GM18526 (cell line): Measurements from ENCODE around the gene ZNF581.

Source experiments
- POLR2A ChIP-seq: IDR thresholded peaks from 3 replicates; pipeline ENCODE4 v1.6.1; 2011; ENCODE audit not compliant: insufficient read length; ENCODE audit errors: extremely low read depth

ZNF581 gene

DNA sequence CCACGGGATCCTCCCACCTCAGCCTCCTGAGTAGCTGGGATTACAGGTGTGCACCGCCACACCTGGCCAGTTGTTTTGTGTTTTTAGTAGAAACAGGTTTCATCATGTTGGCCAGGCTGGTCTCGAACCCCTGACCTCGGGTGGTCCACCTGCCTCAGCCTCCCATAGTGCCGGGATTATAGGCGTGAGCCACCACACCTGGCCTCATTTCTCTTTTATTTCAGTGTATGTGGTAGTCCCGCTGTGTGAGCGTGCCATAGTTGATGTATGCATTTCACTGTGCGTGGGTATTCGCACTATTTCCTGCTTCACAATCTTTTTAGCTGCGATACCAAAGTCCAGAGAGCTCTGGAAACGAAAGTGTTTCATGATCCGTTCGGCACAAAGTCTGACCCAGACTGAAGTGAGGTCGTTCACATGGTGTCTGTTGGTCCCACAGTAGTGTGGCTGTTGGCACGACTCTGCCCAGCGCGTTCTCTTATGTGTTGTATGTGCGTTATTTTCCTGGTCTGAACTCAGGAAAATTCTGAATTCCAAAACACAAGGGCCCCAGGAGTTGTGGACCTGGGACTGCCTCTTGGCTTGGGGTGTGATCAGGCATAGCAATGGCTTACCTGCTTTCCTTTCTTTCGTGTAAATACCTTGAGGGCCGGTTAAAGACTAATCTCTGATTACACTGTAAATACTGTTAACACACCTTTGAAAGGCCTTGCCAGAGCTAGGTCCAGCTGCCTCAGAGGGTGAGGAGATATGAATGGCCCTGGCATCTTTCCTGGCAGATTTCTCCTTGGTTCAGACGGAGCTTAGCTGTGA, 40.2 kb downstream of the ZNF581 start:
- TF ChIP-seq POLR2A: no peak

DNA sequence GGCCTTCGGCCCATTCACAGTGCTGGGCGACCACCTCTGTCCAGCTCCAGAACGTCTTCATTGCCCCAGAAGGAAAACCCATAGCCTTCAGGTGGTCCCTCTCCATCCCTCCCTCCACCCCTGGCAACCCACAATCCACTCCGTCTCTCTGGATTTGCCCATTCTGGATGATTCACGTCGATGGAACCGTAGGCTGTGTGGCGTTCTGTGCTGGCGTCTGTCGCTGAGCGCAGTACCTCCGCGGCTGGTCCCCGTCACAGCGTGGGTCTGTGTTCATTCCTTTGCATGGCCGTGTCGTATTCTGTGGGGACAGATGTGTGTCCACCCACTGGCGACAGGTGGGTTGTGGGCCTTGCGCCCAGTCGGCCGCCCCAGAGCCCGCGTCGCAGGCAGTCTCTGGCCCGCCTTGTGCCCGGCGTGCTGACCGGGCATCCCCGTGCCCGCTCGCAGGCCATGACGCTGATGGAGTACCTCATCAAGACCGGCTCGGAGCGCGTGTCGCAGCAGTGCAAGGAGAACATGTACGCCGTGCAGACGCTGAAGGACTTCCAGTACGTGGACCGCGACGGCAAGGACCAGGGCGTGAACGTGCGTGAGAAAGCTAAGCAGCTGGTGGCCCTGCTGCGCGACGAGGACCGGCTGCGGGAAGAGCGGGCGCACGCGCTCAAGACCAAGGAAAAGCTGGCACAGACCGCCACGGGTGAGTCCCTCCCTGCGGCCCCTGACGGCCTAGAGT, 41.7 kb downstream of the ZNF581 start:
- no peak for TF ChIP-seq POLR2A

DNA sequence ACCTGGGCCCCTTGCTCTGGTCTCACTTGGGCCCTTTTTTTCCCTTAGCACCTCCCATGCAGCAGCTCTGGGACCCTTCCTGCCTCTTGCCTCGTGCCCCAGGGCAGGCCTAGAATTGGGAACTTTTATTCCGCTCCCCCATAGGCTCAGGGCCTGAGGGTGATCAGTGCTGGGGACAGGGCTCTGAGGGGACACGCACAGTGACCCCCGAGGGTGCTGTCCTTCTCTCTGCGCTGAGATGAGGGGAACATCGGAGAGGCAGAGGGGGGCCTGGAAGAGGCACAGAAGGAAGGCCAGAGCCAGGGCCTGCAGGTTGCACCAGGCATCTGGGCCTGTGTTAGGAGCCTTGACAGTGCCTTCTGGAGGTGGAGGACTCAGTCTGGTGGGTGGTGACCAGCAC, 42.3 kb downstream of the ZNF581 start:
- no peak for TF ChIP-seq POLR2A

DNA sequence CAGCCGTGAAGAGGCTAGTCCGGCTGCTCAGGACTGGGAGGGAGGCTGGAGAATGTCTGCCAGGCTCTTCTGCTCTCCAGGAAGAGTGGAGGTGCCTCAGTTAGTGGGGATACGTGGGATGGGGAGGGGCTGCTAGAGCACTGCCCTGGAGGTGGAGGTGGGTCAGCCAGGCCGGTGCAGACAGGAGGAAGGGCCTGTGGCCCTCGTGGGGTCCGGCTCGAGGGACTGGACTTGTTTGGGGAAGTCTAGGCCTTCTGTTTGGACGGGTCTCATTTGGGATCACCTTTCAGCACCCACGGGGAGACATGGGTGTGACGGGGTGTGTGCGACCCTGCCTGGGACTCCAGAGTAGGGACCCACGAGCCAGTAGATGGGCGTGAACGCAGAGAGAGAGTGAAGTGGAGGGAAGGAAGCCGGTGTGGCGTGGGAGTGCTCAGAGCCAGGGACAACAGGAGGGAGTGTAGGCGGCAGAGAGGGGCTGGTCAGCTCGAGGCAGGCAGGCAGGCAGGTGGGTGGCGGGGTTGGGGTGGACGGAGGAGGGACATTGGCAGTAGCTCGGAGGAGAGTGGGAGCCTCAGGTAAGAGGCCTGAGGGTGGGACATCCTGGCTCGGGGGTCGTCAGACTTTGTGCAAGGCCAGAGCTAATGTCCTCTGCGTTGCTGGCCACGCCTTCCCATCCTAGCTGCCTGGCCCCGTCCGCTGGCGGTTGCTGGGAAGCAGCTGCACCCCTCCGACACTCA, 43.0 kb downstream of the ZNF581 start:
- no peak for TF ChIP-seq POLR2A

DNA sequence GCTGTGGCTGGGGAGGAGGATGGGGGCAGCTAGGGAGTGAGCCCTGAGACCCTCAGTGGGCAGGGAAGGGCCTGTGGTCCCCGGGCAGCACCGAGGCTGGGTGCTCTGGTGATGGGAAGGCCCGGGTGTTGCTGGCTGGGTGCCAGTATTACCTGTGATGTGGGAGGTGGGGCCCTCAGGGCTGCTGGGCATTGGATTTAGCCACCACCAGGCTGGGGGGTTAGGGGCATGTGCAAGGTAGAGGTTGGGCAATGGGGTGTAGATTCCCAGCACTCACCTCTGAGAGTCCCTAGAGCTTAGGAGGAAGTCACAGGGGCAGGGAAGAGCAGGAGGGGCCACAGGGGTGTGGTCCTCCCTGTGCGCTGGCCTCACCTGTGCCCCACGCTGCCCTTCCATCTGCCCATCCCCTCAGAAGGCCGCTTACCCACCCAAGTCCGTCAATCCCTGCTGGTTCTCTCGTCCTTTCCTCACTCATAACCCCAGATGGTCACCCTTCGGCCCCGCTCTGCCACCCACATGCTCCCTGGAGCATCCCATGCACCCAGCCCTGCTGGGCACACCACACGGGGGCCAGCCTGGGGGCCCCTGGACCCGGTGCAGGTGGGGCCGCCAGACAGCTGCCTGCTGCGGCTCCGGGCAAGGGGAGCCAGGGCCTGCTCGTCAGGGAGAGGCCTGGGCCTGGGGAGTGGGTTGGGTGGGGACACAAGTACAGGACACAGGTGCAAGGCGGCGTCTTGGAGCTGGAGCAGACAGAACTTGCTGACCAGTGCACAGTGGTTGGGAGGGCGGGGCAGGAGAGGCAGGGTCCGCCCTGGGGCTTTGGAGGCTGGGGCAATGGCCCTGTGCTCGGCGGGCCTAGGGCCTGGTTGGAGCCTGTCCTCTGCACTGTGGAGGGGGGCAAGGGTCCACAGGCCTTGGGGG, 44.1 kb downstream of the ZNF581 start:
- no peak for TF ChIP-seq POLR2A

DNA sequence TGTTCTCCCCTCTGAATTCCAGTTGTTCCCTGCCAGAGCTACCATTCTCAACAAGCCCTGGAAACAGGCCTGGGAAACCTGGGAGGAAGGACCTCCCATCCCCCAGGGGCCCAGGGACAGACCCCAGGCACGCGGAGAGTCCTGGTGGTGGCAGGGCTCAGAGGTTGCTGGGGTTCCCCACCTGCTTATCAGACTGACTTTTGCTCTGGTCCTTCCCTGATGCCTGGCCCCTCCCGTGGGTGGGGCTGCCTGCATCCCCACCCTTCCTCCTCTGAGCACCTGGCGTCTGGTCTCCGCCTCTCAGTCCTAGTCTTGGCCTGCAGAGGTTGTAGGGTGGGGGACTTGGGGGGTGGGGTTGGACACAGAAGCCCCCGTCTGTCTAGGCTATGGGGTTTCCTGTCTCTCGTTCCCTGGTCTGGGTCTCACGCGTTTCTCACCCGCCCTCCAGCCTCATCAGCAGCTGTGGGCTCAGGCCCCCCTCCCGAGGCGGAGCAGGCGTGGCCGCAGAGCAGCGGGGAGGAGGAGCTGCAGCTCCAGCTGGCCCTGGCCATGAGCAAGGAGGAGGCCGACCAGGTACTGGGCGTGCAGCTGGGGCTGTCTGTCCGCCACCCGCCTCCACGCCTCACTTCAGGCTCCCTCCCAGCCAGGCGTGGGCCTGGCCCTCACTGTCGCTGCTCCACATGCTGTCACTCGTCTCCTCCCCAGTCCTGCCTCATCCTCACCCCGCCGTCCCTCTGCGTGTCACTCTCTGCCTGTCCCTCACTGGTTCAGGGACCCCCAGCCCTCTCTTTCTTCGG, 45.2 kb downstream of the ZNF581 start:
- no peak for TF ChIP-seq POLR2A

DNA sequence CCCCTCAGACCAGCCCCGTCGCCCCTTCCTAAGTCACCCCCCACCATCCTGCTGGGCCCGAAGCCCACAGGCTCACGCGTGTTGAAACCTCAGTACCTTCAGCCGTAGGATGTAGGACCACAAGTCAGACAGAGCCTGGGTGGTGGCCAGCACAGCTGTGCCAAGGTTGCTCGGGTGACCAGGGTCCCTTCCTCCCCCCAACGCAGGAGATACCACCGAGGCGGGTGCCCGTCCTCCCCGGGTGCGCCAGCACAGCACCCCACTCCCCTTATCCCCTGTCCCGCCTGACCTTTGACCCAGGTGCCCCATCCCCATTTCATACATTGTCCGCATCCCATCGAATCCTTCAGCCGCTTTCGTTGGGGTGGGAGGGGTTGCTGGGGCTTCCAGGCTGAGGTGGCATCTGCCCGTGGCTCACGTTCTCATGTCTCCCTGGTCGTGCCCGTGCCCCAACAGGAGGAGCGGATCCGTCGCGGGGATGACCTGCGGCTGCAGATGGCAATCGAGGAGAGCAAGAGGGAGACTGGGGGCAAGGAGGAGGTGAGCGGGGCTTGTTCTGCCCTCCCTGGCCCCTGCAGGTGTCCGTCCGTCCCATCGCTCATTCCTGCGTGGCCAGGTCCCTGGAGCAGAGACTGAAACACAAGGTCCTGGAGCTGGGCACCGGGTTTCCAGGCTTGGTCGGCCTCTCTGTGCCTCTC, 46.1 kb downstream of the ZNF581 start:
- no peak for TF ChIP-seq POLR2A

DNA sequence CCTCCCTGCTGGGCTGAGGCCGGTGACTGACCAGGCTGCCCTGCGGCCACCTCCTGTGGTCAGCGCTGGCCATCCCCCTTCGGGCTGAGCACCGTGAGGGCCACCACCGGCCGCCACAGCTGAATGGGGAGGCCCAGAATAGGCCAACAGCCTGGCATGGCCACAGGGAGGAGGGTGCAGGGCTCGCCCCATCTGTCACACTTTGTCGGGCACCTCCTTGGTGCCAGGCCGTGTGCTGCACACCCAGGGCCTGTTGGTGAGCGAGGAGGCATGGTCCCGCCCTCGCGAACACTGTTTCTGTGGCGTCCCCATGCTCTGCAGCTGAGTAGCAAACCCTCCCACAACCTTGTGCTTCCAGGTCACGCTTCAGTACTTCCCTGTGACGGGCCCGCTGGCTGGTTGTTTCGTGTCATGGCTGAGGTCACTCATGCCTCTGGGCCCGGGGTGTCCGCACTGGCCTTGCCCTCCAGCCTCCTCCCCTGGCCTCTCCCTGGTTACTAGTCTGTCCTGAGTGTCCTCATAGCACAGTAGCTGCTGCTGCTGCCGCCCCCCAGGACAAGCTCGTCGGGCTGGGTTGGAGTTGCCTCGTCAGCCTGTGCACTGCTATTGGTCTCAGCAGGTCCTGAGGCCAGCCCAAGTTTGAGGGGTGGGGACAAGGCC, 46.8 kb downstream of the ZNF581 start:
- no peak for TF ChIP-seq POLR2A

DNA sequence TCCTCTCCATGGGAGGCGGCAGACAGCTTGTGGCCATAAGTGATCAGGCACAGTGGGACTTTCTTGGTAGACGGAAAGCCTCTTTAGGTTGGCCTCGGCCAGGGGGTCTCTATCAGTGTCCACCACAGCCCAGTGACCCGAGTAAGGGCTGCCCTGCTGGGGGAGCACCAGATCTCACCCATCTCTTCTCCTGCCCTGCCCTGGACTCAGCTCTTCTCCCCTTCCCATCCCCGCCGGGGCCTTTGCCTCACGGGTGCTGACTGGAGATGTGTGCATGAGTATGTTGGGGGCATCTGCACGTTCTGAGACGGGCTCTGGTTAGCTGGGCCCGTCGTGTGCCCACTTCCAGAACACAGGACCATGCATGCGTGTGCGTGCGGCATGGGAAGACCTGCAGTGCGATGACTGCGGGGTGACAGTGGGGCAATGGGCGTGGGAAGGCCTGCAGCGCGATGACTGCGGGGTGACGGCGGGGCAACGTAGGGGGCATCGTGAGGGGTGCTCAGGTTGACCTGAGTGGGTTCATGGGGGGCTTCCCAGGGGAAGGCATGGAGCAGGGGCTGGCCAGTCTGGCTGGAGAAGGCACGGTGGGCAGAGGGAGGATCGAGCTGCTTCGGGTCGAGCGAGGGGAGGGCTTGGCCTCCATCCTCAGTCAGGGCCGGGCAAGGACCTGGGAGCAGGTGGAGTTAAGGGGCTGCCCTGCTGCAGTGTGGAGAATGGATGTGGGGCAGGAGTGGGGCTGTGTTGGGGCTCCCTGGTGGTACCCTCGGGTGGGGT, 47.5 kb downstream of the ZNF581 start:
- no peak for TF ChIP-seq POLR2A

DNA sequence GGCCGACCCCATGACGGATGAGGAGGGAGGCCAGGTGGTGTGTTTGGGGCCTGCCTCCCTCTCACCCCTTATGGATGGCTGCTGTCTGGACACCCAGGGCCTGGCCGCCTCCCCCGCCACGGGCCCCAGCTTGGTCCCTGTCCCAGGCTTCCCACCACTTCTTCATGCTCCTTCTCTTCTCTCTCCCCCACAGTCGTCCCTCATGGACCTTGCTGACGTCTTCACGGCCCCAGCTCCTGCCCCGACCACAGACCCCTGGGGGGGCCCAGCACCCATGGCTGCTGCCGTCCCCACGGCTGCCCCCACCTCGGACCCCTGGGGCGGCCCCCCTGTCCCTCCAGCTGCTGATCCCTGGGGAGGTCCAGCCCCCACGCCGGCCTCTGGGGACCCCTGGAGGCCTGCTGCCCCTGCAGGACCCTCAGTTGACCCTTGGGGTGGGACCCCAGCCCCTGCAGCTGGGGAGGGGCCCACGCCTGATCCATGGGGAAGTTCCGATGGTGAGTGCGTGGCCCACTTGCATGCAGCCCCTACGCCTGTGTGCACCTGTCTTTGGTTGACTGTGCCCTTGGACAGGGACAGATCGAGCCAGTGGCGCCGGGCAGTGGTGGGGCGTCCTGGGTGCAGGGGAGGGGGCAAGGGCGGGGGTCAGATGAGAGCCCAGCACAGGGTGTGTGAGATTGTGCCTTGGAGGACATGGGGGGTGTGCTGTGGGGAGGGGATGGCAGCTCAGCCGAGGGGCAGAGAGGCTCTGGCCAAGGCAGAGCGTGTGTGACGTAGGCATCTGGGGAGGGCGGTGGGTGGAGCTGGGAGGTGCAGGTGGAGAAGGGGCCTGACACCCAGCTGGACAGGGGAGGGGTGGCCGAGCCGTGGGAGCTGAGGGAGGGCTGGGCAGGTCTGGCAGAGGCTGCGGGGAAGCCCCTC, 48.4 kb downstream of the ZNF581 start:
- no peak for TF ChIP-seq POLR2A

DNA sequence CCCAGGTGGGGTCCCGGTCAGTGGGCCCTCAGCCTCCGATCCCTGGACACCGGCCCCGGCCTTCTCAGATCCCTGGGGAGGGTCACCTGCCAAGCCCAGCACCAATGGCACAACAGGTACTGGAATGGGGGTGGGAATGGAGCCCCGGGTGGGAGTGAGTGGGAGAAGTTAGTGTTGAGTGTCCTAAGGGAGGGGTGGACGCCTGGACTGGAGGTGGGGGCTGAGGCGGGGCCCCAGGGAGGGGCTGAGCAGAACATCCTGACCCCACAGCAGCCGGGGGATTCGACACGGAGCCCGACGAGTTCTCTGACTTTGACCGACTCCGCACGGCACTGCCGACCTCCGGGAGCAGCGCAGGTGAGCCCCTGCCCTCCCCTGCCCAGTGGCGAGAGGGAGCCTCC, 49.2 kb downstream of the ZNF581 start:
- no peak for TF ChIP-seq POLR2A

DNA sequence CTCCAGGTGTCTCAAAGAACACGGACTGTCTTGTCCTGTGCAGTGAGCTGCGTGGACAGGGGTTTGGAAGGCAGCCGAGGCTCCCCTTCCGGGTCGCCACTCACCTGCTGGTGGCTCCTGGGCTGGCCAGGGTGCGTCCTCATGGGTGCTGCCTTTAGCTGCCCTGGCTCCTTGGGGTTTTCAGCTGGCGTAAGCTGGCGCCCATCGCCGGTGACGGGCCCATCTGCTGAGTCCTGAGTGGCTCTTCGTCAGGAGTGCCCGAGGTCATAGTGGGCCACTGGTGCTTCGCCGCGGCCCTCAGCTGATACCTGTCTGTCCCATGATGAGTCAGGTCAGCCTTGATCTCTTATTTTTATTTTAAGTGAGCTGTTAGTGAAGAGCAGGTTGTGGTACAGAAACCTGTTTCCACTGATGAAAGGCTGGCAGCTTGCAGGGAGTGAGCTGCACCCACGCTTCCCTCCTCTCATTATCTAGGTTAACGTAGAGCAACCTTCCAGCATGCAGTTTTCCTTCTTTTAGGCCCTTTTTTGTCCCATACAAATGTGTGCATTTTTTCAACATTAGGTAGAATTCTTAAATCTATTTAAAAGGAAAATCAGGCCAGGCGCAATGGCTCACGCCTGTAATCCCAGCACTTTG, 50.0 kb downstream of the ZNF581 start:
- no peak for TF ChIP-seq POLR2A
